NCI-H1092 (cell line): Measurements from ENCODE around the gene APBA2.

Source experiments
- DNase-seq: peaks from one replicate; lab custom pipeline; 2025; lab: John Stamatoyannopoulos, UW

The APBA2 gene

DNA sequence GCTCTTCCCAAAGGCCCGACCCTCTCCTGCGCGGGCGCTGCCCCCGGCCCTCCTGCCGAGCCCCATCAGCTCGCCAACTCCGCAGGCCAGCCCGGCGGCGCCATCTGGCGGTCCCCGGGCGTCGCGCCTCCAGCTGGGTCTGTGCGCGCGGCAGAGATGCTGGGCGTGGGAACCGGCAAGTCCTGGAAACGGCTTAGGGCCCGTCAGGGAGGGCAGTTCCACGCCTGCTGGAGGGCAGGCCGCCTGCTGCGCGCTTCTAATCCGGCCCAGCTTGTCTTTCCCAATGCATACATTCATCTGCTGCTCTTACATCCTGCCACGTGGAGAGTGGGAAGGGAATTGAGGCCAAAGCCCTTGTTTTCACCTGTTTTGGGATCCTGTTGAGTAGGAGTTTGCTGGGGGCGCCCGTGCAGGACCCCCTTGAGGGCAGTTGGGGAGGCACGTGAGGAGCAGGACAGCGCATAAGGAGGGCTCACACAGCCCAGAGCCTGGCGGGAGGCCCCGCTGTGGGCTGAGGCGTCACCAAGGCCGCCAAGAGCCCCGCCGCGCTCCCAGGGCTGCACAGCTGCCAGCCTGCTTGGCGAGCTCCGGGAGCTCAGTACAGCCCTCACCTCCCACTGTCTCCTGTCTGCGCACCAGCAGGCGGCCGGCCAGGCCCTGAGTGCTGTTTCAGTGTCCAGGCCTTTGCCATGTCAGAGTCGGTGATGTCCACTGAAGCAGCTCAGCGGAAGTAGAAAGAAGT, 218.2 kb downstream of the APBA2 start:
- no peak for DNase-seq

DNA sequence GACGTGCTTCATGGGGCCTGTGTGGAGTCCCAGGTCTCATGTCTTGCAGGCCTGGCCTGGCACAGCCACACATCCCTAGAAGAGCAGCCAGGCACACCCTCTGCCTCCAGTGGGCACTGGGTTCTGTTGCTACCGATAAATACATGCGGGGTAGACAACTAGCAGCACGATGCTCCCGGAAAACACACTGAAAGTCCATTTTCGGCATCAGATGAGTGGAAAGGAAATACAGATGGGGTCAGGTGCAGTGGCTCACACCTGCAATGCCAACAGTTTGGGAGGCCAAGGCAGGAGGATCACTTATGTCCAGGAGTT, 218.7 kb downstream of the APBA2 start:
- no peak for DNase-seq

DNA sequence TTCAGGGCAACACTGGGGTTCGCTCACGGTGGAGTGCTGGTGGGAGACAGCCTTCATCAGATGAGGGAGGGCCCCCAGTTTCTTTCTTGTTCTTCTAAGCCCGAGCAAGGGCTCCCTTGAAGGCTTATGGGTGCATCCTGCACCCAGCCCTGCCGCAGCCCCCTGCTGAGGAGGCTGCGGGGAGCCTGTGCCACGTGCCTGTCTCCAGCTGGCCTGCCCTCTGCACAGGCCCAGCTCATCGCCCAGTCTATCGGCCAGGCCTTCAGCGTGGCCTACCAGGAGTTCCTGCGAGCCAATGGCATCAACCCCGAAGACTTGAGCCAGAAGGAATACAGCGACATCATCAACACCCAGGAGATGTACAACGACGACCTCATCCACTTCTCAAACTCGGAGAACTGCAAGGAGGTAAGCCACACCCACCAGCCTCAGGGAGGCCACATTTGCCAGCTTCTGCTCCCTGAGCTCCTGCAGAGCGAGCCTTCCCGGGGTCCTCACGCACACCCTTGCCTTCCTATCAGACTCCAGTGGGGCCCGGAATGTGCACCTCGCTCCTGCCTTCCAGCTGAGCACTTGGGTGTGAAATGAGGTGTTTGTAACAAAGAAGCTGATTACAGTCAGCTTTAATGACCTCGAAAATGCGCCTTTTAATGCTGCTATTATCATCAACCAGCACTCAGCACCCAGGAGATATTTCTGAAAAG, 219.5 kb downstream of the APBA2 start:
- DNase-seq, result no peak

DNA sequence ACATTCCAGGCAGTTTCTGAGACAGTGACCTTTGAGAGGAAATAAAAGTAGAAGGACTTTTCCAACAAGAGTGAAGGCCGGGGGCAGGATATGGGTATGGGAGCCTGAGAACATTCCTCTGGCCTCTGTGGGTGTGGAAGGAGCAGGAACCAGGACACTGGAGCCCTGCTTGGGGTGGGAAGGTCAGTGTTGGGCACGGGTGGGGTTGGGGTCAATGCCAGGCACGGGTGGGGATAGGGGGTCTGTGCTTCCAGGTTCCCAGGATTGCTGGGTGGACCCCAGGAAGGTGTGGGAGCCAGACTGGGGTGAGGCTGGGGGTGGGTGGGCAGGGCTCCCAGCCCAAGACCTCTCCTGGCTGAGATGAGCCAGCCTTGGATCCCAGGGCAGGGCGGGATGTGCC, 220.3 kb downstream of the APBA2 start:
- DNase-seq, result no peak

DNA sequence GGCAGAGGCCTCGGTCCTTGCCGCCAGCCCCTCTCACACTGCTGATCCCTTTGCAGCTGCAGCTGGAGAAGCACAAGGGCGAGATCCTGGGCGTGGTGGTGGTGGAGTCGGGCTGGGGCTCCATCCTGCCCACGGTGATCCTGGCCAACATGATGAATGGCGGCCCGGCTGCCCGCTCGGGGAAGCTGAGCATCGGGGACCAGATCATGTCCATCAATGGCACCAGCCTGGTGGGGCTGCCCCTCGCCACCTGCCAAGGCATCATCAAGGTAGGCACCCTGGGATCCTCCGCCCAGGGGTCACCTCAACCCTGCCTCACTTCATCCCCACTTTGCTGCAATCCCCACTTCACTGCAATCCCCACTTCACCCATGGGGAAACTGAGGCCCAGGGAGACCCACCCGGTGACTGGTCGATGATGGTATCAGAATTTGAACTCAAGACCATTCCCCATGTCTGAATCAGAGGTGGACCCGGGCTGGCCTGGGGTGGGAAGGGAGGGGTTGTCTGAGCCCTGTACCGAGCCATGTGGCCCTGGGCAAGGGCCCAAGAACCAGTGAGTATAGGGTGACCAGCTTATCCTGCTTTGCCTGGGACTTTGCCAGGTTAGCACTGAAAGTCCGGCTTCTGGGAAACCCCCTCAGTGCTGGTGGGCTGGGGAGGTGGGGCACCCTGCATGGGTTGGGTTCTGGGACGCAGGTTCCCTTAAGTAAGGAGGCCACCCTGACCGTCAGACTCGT, 220.9 kb downstream of the APBA2 start:
- no peak for DNase-seq

DNA sequence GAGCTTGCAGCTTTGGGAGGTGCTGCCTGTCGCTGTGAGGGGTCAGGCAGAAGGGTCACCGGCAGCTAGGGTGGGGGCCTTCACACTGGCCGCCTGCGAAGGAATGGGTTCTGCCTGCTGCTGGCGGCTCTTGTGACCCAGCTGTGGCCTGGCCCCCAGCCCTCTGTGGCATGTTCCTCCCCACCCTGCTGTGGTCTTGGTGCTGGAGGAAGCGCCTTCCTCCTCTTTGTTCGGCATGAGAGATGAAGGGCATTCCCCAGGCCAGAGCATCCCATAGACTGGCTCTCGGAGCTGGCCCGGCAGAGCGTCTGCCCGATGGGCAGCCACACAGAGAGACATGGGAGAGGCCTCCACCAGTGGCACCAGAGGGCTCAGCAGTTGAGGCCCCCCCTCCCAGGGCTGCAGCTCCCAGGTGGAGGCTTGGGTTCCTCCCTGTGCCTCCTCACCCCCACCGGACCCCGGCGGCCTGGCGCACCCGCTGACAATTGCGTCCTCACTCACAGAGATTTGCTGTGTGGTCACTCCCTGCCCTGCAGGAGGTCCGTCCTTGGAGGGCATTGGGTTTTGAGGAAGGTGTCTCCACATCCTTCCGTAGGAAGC, 221.6 kb downstream of the APBA2 start:
- no peak for DNase-seq

DNA sequence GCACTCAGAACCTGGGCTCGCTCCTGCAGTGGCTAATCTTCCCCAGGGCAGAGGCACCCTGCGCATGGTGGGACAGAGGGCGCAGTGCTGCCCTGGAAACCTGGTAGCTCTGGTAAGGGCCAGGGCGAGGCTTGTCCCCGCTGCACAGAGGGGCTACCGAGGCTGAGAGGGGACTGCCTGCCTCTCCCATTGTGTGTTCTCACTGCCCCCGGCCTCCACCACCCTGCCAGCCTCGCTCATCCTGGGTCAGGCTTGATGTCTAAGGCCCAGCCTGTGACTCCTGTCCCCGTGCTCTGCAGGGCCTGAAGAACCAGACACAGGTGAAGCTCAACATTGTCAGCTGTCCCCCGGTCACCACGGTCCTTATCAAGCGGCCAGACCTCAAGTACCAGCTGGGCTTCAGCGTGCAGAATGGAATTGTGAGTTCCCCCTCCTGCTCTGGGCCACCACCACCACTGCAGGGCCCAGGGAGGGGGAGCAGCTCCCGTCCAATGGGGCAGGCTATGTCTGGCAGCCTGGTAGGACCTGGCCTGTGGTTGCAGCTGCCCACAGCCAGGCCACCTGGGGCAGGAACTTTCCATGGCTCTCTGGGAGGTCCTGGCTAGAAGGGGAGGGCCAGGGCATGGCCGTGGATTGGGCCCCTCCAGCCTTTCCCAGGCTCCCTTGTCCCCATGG, 222.3 kb downstream of the APBA2 start:
- no peak for DNase-seq

DNA sequence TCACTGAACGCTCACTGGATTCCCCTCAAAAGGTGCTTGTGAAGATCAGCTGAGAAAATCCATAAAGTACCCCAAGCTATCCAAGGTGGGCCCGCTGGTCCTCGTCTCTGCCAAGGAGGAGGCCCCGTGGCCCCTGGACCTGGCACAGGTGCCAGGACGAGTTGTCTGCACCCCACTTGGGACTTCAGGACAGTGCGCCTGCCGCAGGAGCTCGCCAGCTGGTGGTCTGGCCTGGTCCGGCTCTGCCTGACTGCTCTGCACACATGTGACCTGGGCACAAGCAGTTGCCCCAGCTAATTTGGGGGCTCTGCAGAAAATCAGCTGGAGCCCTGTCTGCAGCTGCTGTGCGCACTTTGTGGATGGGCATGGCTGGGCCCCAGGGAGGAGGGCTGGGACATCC, 224.0 kb downstream of the APBA2 start:
- DNase-seq, result no peak

DNA sequence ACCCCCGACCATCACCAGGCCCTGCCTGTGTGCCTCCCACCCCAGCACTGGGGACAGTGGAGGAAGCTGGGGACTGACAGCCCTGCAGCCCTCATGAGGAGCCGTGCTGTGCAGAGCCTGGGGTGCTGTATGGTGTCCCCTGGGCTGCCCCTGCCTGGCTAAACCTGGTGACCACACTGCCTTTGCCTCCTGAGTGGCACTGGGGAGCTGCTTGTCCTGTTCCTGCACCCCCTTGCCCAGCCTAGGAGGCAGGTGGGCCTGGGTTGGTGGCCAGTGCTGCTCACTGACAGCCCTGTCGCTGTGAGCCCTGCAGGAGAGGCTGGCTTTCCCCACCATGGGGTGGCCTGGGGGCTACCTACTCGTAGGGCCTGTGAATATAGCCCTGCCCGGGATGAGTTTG, 224.4 kb downstream of the APBA2 start:
- no peak for DNase-seq

DNA sequence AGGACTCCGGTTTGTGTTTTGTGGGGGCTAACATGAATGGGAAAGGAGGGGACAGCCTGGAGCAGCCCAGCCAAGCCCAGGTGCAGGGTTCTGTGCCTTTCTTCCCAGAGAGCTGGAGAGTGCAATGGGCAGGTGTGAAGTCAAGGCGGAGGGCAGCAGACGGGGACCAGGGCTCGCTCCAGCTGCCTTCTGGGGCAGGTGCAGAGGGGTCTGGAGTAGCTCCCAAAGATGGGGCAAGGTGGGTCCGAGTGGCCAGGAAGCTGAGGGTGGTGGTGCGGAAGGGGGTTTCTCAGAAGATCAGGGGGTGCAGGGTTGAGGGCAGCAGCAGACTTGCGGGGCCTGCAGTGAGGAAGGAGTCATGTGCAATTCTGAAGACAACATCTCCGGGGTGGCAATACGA, 225.0 kb downstream of the APBA2 start:
- no peak for DNase-seq

DNA sequence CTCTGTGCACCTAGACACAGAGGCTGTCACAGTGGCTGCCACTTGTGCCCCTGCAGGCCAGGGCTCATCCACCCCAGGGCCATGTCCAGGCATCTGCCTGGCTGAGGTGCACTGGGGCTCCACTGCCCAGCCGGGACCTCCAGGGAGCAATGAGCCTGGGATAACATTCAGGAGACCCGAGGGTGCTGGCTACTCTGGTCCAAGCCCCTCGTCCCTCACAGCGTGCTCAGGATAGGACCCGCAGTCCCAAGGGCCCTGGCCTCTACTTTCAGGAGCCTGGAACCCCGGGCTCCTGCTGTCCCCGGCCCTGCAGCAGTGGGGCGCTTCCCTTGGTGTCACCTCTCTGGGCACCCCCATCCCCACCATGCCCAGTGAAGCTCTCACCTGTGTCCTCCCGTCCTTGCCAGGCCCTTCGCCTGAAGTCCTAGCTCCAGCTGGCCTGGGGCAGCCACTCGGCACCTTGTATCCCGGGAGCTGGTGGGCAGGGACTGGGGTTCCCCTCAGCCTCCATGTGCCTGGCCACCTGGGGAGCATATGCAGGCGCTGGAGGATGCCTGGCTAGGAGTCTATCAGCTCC, 226.0 kb downstream of the APBA2 start:
- DNase-seq, result no peak

DNA sequence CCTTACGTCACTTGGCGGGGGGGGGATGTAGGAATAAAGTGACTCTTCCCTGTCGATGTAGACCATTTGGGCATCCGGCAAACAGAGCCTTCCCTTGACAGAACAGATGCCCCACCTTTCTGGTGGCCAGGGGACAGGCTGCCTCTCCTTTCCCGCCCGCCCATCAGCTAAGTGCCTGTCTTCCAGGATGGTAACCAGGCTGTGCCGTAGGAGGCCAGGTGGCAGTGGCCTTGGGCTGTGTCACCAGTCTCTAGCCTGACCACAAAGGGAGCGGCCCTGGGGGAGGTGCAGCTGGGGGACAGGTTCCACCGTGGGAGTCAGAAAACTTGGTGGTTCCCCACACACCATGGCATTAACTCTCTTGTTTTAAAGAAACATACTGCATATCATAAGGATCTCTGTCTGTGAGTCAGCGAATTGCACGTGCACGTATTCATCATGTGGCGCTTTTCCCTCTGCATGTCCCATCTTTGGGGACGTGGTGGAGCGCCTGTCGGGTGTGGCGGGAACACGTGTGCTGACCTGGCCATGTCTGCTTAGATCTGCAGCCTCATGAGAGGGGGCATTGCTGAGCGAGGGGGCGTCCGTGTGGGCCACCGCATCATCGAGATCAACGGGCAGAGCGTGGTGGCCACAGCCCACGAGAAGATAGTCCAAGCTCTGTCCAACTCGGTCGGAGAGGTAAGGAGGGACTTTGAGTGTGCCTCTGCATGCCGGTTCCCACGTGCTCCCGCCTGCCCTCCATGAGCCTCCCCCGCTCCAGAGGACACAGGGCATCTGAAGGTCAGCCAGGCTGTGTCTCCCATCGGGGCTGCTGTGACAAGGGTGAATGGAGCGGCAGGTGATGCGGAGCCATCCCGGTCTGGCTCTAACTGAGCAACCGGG, 227.8 kb downstream of the APBA2 start:
- no peak for DNase-seq

DNA sequence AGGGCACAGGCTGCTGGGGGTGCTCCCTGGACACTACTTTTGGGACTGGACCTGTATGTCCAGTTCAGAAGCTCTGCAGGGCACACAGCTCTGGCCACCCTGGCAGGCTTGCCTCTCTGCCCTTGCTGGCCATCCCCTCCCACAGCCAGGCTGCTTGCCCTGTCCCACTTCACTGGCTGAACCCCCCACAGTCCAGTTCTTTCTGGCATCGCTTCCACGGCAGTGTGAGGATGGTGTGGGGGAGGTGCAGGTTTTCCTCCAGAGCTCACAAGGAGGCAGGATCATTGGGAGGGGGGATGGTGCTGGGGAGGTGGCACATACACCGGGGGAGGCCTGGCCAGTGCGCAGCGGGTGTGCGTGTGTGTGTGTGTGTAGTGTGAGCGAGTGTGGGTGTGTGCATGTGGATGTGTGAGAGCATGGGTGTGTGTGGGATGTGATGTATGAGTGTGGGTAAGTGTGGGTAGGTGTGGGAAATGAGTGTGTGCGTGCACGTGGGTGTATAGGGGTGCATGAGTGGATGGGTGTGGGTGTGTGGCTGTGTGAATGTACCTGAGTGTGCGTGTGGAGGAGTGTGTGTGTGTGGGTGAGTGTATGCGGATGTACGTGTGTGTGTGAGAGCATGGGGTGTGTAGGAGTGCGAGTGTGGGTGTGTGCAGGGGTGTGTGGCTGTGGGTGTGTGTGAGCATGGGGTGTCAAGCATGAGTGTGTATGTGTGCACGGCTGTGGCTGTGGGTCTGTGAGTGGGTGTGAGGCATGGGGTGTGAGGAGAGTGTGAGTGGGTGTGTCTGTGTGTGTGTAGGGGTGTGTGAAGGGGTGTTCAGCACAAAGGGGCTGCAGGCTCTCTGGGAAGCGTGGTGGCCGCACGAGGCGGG, 228.7 kb downstream of the APBA2 start:
- no peak for DNase-seq

DNA sequence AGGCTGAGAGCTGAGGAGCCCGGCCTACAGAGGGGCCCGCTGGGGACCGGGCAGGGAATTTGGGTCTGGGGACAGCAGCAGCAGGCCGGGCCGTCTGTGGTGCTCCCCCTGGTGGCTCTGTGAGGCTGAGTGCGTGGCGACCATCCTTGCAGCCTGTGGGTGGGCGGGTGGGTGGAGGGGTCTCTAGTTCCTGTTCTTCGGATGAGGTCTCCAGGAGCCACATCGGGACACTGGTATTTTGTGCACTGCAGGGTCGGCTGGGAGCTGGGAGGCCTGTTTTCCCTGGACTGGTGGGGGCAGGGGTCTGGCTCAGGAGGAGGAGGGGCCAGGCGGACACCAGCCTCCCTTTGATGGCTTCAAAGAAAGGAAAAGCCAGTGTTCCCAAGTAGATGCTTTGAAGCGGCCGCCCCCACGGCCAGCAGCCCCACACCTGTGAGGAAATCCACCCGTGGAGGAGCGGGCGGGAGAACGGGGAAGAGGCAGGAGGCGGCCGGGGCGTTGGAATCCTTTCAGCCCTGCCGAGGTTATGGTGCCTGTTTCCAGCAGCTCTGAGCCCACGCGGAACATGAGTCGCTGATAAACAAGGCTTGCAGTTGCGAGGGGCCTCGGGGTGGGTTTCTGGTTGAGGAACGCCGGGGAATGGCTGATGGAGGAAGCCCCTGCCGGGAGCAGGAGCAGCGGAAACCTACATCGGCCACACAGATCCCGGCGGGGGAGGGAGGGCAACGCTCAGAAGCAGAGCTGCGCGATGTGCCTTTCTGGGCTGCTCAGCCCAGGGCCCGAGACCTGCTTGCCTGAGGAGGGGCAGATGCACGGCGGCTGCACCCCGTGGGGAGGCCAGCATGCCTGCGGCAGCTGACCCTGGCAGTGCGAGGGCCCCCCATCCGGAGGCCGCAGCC, 229.6 kb downstream of the APBA2 start:
- no peak for DNase-seq

DNA sequence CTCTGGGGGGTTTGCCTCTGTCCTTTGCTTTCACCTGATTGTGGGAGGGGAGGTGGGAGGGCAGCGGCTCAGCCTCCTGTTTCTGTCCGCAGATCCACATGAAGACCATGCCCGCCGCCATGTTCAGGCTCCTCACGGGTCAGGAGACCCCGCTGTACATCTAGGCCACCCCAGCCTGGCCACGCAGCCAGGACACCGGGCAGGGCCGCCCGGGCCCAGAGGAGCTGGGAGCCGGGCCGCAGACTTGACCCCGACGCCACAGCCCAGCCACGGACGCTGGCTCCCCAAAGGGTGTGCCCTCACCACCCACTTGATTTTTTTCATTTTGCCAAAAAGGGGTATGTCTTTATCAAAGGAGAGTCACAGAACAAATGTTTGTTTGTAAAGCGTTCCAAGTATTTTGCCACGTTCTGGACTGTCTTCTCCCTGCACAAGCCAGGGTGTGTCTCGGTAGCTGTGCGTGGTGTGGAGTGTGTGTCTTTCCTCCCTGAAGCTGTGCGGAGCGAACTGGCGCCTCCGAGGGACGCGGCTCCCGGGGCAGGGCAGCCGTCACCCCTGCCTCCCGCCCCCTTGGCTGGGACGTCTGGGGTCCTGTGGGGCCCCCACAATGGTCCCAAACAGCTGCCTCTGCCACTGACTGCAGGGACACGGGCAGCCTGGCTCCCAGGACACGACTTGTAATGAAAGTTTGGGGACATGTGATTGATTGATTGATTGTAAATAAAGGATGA, 231.4 kb downstream of the APBA2 start:
- no peak for DNase-seq

DNA sequence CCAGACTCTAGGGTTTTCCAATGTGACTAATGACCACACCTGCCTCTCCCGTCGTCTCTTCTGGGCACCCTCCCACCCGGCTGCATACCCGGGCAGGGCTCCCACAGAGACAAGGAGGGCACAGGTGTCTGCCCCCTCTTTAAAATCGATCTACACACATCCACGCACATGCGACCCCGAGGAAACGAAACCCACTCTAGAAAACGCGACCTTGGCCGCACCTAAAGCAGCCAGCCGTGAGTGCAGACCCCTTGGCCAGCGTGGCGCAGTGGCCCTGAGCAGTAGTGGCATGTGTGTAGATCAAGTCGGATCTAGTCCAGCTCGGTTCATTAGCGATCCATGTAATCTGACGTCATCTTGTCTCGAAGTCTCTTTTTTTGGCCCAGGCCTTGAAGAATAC, 232.0 kb downstream of the APBA2 start:
- no peak for DNase-seq

DNA sequence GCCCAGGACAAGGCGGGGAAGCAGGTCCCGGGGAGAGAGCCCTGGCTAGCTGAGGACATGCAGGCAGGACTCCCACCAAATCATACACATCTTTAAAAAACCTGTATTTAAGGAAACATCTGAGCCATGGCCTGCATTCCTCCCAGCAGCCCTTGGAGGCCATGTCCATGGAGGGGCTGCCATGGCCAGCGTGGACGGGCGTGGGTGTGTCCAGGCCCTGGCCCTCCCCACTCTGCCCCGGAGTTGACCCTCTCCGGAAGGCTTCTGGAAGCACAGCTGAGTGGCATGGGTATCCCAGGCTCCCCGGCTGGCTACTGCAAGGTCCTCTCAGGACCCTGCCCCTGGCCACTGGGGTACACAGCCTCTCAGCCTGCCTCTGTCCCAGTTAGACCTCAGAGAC, 234.1 kb downstream of the APBA2 start:
- DNase-seq, result no peak
